Endodermal cell (in vitro differentiated cells): ENCODE data around the gene KCNK13. TPM values are rescaled to one million over a fixed set of nuclear protein-coding genes. Genes with fewer than 3 reads are reported as not detected.
A peak's percentile ranks its signal among the peaks of the same experiment; 100 is the strongest.

ENCODE experiments used
- DNase-seq: peaks from one replicate; pipeline ENCODE4 v3.0.0-alpha.2; 2017
- H3K27ac ChIP-seq: 2 replicates; pipeline ENCODE4 v1.5.1; 2013; ENCODE audit warnings: mild to moderate bottlenecking, low read depth, low read length, moderate library complexity
- H3K27me3 ChIP-seq: 2 replicates; pipeline ENCODE4 v1.6.1; 2013; ENCODE audit warnings: mild to moderate bottlenecking, low read length, moderate library complexity; ENCODE audit not compliant: insufficient read depth, control insufficient read depth, poor library complexity, severe bottlenecking
- H3K36me3 ChIP-seq: 2 replicates; pipeline ENCODE4 v1.7.0; 2013; ENCODE audit warnings: mild to moderate bottlenecking, low read length, moderate library complexity; ENCODE audit not compliant: control insufficient read depth, insufficient read depth
- H3K4me1 ChIP-seq: one replicate; pipeline ENCODE4 v1.7.0; 2013; ENCODE audit warnings: low read length; ENCODE audit not compliant: control insufficient read depth, insufficient read depth
- H3K4me3 ChIP-seq: 2 replicates; pipeline ENCODE4 v1.5.1; 2013; ENCODE audit warnings: mild to moderate bottlenecking, low read length, moderate library complexity
- H3K9ac ChIP-seq: 2 replicates; pipeline ENCODE4 v1.6.1; 2013; ENCODE audit warnings: mild to moderate bottlenecking, low read length, moderate library complexity; ENCODE audit not compliant: poor library complexity, severe bottlenecking; ENCODE audit errors: extremely low read depth
- H3K9me3 ChIP-seq: 2 replicates; pipeline ENCODE4 v1.6.1; 2013; ENCODE audit warnings: mild to moderate bottlenecking, low read length, moderate library complexity; ENCODE audit not compliant: control insufficient read depth
- H3K27ac Mint-ChIP-seq: 2 replicates; pipeline ENCODE4 v1.8.0; 2020; ENCODE audit warnings: mixed read lengths
- H3K27me3 Mint-ChIP-seq: 2 replicates; pipeline ENCODE4 v1.8.0; 2021; ENCODE audit warnings: mild to moderate bottlenecking, mixed read lengths; ENCODE audit not compliant: insufficient read depth
- H3K36me3 Mint-ChIP-seq: 2 replicates; pipeline ENCODE4 v1.8.0; 2020; ENCODE audit warnings: low read depth, mixed read lengths
- H3K4me1 Mint-ChIP-seq: 2 replicates; pipeline ENCODE4 v1.8.0; 2020; ENCODE audit warnings: mixed read lengths
- H3K4me3 Mint-ChIP-seq: 2 replicates; pipeline ENCODE4 v1.8.0; 2020; ENCODE audit warnings: mild to moderate bottlenecking, moderate library complexity, mixed read lengths
- H3K9me3 Mint-ChIP-seq: 2 replicates; pipeline ENCODE4 v1.8.0; 2020; ENCODE audit warnings: mild to moderate bottlenecking, mixed read lengths
- CTCF ChIP-seq: fragments of 200-600 bp; sonication (generic); conservative IDR thresholded peaks from 2 replicates; pipeline ENCODE4 v1.5.0; 2021; ENCODE audit warnings: antibody characterized with exemption, mild to moderate bottlenecking
- WGBS, 2 experiments: methylation state at CpG; one replicate each; pipeline versions ENCODE4 v1.1.5 to v1.1.7; 2013; ENCODE audit warnings: missing lambda C conversion rate in 2 of 2, mixed read lengths in 1 of 2; ENCODE audit not compliant: insufficient coverage in 1 of 2, insufficient read length in 1 of 2; 5-methylcytosine and 5-hydroxymethylcytosine counted together
- total RNA-seq, 2 donors: library from RNA; stranded (reverse); fragmentation: NEBNext Ultra II Directional in 1 of 2; extraction: Animal tissue kit (Norgen Biotek cat#: 25700) in 1 of 2; gene quantifications; 2 replicates in 1 of 2; 3 replicates in 1 of 2; pipeline ENCODE4 v1.2.1, GENCODE V29; 2021

KCNK13 gene
- total RNA-seq, 2 donors from 2014 or later = 0.58 to 1.3 TPM

GRCh38 chr14:90154110-90154509 is 92.3 kb downstream of the KCNK13 start:
- H3K4me3 Mint-ChIP-seq = no peak overlapping the region
- H3K9me3 Mint-ChIP-seq = peaks cover 5% of the 10 kb centered on the region
- H3K9me3 ChIP-seq = peaks cover 6% of the 10 kb centered on the region
- no peak for DNase-seq
- H3K36me3 Mint-ChIP-seq = no peaks in the 10 kb centered on the region
- no peaks in the 10 kb centered on the region for H3K36me3 ChIP-seq
- no peak overlapping the region for H3K27ac Mint-ChIP-seq
- H3K27ac ChIP-seq = no peak overlapping the region
- peaks cover 4% of the 10 kb centered on the region for H3K4me1 ChIP-seq
- TF ChIP-seq CTCF = no peak
- H3K27me3 Mint-ChIP-seq = peaks cover 6% of the 10 kb centered on the region
- H3K4me3 ChIP-seq = peak overlapping the region; percentile 8
- no peaks in the 10 kb centered on the region for H3K27me3 ChIP-seq
- no peak overlapping the region for H3K9ac ChIP-seq
- peaks cover 11% of the 10 kb centered on the region for H3K4me1 Mint-ChIP-seq

DNA sequence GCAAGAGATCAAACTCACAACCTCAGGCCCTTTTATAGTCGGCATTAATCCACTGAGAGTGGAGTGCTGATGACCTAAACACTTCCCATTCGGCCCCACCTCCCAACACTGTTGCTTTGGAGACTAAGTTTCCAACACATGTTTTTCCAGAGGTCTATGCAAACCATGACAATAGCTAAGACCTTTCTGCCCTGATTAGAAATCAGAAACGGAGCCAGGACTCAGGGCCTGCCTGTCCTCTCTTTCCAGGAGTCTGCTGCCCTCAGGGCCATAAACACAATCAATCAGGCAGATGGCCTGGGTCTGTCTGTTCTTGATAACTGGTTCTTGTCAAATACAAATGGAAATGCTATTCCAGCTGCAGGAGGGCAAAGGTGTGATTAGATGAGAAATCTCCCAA is 97.4 kb downstream of the KCNK13 start:
- WGBS, 2 experiments = 67 to 78% methylated on average over 3 of the region's 3 CpGs
- no peak for TF ChIP-seq CTCF
- H3K4me3 ChIP-seq = no peak overlapping the region
- peak overlapping the region; percentile 37 for H3K27ac Mint-ChIP-seq
- H3K9me3 Mint-ChIP-seq = peaks cover 3% of the 10 kb centered on the region
- H3K27me3 Mint-ChIP-seq = peaks cover 11% of the 10 kb centered on the region
- peaks cover 4% of the 10 kb centered on the region for H3K9me3 ChIP-seq
- H3K9ac ChIP-seq = no peak overlapping the region
- H3K4me1 ChIP-seq = peaks cover 4% of the 10 kb centered on the region
- peaks cover 15% of the 10 kb centered on the region for H3K4me1 Mint-ChIP-seq
- no peaks in the 10 kb centered on the region for H3K27me3 ChIP-seq
- H3K36me3 Mint-ChIP-seq = no peaks in the 10 kb centered on the region
- H3K27ac ChIP-seq = no peak overlapping the region
- H3K36me3 ChIP-seq = no peaks in the 10 kb centered on the region
- H3K4me3 Mint-ChIP-seq = no peak overlapping the region
- no peak for DNase-seq

DNA sequence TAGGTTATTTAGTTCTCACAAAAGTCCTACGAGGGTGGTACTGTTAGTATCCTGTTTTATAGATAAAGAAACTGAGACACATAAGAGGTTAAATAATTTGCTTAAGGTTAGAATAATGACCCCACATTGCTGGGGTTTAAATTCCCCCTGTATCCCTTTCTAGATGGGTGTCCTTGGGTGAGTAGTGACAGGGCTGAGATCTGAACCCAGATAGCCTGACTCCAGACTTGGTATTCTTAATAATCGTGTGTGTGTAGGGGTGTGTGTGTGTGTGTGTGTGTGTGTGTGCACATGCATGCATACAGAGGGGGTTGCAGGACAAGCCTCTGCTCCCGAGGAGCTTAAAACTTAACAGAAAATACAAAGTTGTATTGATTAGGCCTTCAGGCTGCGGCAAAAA is 97.9 kb downstream of the KCNK13 start:
- Histone ChIP-seq H3K36me3 (no peaks in the 10 kb centered on the region), H3K27me3 (no peaks in the 10 kb centered on the region), H3K4me1 (peaks cover 4% of the 10 kb centered on the region), H3K9me3 (peaks cover 2% of the 10 kb centered on the region), H3K9ac (no peak overlapping the region), H3K4me3 (no peak overlapping the region), H3K27ac (no peak overlapping the region)
- peaks cover 9% of the 10 kb centered on the region for H3K27me3 Mint-ChIP-seq
- no peak overlapping the region for H3K27ac Mint-ChIP-seq
- WGBS, 2 experiments = 90% methylated on average over 3 of the region's 4 CpGs
- H3K4me1 Mint-ChIP-seq = peaks cover 15% of the 10 kb centered on the region
- peaks cover 3% of the 10 kb centered on the region for H3K9me3 Mint-ChIP-seq
- no peak overlapping the region for H3K4me3 Mint-ChIP-seq
- no peaks in the 10 kb centered on the region for H3K36me3 Mint-ChIP-seq
- TF ChIP-seq CTCF = no peak
- DNase-seq = no peak
